HepG2 (cell line): ENCODE measurements around the gene SNUPN. TPM values are rescaled to one million over a fixed set of nuclear protein-coding genes. Genes with fewer than 3 reads are reported as not detected.

Experiments used
- ETV5 ChIP-seq: IDR thresholded peaks from 2 replicates; pipeline ENCODE4 v1.6.1; 2018; ENCODE audit warnings: missing biosample characterization, missing genetic modification reagents, inconsistent platforms, borderline replicate concordance
- MTA1 ChIP-seq: sonication (generic); formaldehyde crosslinking; IDR thresholded peaks from 2 replicates; pipeline ENCODE4 v1.4.0; 2020; ENCODE audit warnings: missing genetic modification reagents, mild to moderate bottlenecking, borderline replicate concordance
- MZF1 ChIP-seq: sonication (generic); formaldehyde crosslinking; IDR thresholded peaks from 2 replicates; pipeline ENCODE4 v1.8.1; 2023; ENCODE audit warnings: mild to moderate bottlenecking, missing genetic modification reagents, borderline replicate concordance
- PHF20 ChIP-seq: sonication (generic); formaldehyde crosslinking; IDR thresholded peaks from 2 replicates; pipeline ENCODE4 v1.5.0; 2020; ENCODE audit warnings: mild to moderate bottlenecking, missing genetic modification reagents
- REL ChIP-seq: sonication (generic); formaldehyde crosslinking; conservative IDR thresholded peaks from 2 replicates; pipeline ENCODE4 v1.8.0; 2022; ENCODE audit warnings: mild to moderate bottlenecking, missing genetic modification reagents, moderate library complexity
- RELA ChIP-seq: sonication (generic); formaldehyde crosslinking; IDR thresholded peaks from 2 replicates; pipeline ENCODE4 v1.4.0; 2020; ENCODE audit warnings: missing genetic modification reagents
- RXRA ChIP-seq: sonication (generic); formaldehyde crosslinking; IDR thresholded peaks from 2 replicates; pipeline ENCODE4 v1.5.1; 2020; ENCODE audit warnings: missing genetic modification reagents
- U2AF1 ChIP-seq: fragments of 200-400 bp; formaldehyde crosslinking; optimal IDR thresholded peaks from 2 replicates; pipeline ENCODE3; 2017; ENCODE audit warnings: mild to moderate bottlenecking, low read depth, low read length
- ZBTB3 ChIP-seq: sonication (generic); formaldehyde crosslinking; IDR thresholded peaks from 2 replicates; pipeline ENCODE4 v1.4.0; 2020; ENCODE audit warnings: low read depth, mild to moderate bottlenecking, moderate library complexity, missing genetic modification reagents, borderline replicate concordance
- ZBTB8A ChIP-seq: sonication (generic); formaldehyde crosslinking; IDR thresholded peaks from 2 replicates; pipeline ENCODE4 v1.4.0; 2020; ENCODE audit warnings: mild to moderate bottlenecking, low read depth, missing genetic modification reagents, borderline replicate concordance
- ZIK1 ChIP-seq: sonication (generic); formaldehyde crosslinking; IDR thresholded peaks from 2 replicates; pipeline ENCODE4 v1.5.0; 2020; ENCODE audit warnings: mild to moderate bottlenecking, low read depth, missing genetic modification reagents, borderline replicate concordance
- ZNF235 ChIP-seq: sonication (generic); formaldehyde crosslinking; IDR thresholded peaks from 2 replicates; pipeline ENCODE4 v1.8.1; 2023; ENCODE audit warnings: mild to moderate bottlenecking, missing genetic modification reagents, borderline replicate concordance
- ZNF850 ChIP-seq: sonication (generic); formaldehyde crosslinking; conservative IDR thresholded peaks from 2 replicates; pipeline ENCODE4 v1.9.0; 2021; ENCODE audit warnings: mild to moderate bottlenecking, missing genetic modification reagents
- ZSCAN12 ChIP-seq: sonication (generic); formaldehyde crosslinking; IDR thresholded peaks from 2 replicates; pipeline ENCODE4 v1.9.0; 2021; ENCODE audit warnings: mild to moderate bottlenecking, missing genetic modification reagents
- ZSCAN20 ChIP-seq: sonication (generic); formaldehyde crosslinking; IDR thresholded peaks from 2 replicates; pipeline ENCODE4 v1.4.0; 2020; ENCODE audit warnings: missing genetic modification reagents, mild to moderate bottlenecking, borderline replicate concordance
- polyA plus RNA-seq, 8 experiments: library from polyadenylated mRNA; depleted of rRNA in 3 of 8; stranded (reverse) in 7 of 8; unstranded in 1 of 8; fragments of >200 nt; fragmentation: Illumina TruSeq in 4 of 8; extraction: Trizol in 4 of 8; gene quantifications; 2 replicates each; pipeline versions ENCODE4 v1.2.1 to v1.2.3, GENCODE V29; 2011 to 2016; ENCODE audit warnings: low read depth in 4 of 8, missing spikeins in 1 of 8, mixed read lengths in 1 of 8; ENCODE audit not compliant: insufficient read depth in 1 of 8
- total RNA-seq, 5 experiments: library from RNA; depleted of rRNA; stranded (reverse); fragments of >200 nt; fragmentation: Illumina TruSeq; extraction: Trizol; gene quantifications; 2 replicates each; pipeline ENCODE4 v1.2.3, GENCODE V29; 2016; ENCODE audit warnings: low read depth in 1 of 5
- TF ChIP-seq, protein P1 (sequence below), 2 experiments: fragments of 450-650 bp in 1 of 2; sonication (generic) in 1 of 2; formaldehyde crosslinking in 1 of 2; IDR thresholded peaks; 2 replicates each; pipeline versions ENCODE4 v1.6.1 to v1.8.0; 2016 to 2022; ENCODE audit warnings: antibody characterized with exemption in 1 of 2, mild to moderate bottlenecking in 1 of 2, missing genetic modification reagents in 1 of 2
- TF ChIP-seq, protein P2 (sequence below): sonication (generic); formaldehyde crosslinking; IDR thresholded peaks from 2 replicates; pipeline ENCODE4 v1.4.0; 2020; ENCODE audit warnings: missing genetic modification reagents, borderline replicate concordance

SNUPN gene
- total and polyA plus RNA-seq, 2 of the 13 experiments (the other 11 are each of a cell fraction or from before 2014, with no cell fraction given) = 9.0 to 16.4 TPM

DNA sequence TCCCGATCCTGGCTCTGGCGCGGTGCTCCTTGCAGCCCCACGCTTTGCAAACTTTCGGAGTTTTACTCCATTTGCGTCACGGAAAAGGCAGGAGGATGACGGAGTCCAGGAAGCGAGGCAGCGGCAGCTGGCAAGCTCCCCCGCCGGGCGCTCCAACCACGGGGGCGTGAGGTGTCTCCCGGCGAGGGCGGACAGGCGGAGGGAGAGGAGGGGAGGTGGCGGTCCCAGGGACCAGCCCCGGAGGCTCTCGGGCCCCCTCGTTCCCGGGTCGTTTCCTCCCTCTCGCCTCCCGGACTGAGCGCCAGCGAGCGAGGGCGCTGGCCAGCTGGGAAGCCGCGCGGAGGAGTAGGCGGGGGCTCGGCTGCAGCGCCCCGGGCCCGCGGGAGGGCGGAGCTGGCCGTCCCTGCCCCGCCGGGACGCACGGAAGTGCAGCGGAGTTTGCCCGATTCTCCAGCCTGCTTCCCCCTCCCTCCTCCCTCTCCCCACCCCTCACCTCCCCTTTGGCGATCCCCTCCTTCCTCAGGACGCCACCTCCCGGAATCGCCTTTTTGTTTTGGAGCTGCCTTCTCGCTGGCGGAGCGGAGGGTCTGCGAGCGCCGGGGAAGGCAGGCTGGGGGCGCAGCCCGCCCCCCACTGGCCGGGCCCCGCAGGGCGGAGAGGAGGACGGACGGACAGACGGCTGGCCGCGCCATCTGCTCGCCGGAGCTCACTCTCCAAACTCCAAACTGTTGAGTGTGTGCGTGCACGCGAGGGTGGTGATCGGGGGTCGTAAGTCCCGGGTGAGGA lies 22.0 kb upstream of the SNUPN start, which contains the start of gene SNX33 (continued):
- TF ChIP-seq REL (CRISPR knock-in tag) (0 out of 2 replicates have a peak, but pooled peaks have one; percentile 64), ETV5 (CRISPR knock-in tag) (peak; percentile 54; the same call in 1 of the 2 replicates), U2AF1 (peak; percentile 26), ZIK1 (no peak; the same call in 1 of the 2 replicates), ZNF850 (CRISPR knock-in tag) (peak; percentile 72; the same call in 1 of the 2 replicates), ZBTB8A (CRISPR knock-in tag) (no peak), ZSCAN12 (CRISPR knock-in tag) (0 out of 2 replicates have a peak, but pooled peaks have one; percentile 44), RXRA (CRISPR knock-in tag) (no peak; the same call in 1 of the 2 replicates), ZBTB3 (CRISPR knock-in tag) (no peak; the same call in 1 of the 2 replicates), ZNF235 (CRISPR knock-in tag) (no peak), PHF20 (CRISPR knock-in tag) (peak; percentile 63; the same call in 1 of the 2 replicates), MTA1 (CRISPR knock-in tag) (peak; percentile 73; the same call in 1 of the 2 replicates), ZSCAN20 (CRISPR knock-in tag) (no peak), MZF1 (CRISPR knock-in tag) (no peak), RELA (CRISPR knock-in tag) (no peak)
- TF ChIP-seq, protein P1, sequence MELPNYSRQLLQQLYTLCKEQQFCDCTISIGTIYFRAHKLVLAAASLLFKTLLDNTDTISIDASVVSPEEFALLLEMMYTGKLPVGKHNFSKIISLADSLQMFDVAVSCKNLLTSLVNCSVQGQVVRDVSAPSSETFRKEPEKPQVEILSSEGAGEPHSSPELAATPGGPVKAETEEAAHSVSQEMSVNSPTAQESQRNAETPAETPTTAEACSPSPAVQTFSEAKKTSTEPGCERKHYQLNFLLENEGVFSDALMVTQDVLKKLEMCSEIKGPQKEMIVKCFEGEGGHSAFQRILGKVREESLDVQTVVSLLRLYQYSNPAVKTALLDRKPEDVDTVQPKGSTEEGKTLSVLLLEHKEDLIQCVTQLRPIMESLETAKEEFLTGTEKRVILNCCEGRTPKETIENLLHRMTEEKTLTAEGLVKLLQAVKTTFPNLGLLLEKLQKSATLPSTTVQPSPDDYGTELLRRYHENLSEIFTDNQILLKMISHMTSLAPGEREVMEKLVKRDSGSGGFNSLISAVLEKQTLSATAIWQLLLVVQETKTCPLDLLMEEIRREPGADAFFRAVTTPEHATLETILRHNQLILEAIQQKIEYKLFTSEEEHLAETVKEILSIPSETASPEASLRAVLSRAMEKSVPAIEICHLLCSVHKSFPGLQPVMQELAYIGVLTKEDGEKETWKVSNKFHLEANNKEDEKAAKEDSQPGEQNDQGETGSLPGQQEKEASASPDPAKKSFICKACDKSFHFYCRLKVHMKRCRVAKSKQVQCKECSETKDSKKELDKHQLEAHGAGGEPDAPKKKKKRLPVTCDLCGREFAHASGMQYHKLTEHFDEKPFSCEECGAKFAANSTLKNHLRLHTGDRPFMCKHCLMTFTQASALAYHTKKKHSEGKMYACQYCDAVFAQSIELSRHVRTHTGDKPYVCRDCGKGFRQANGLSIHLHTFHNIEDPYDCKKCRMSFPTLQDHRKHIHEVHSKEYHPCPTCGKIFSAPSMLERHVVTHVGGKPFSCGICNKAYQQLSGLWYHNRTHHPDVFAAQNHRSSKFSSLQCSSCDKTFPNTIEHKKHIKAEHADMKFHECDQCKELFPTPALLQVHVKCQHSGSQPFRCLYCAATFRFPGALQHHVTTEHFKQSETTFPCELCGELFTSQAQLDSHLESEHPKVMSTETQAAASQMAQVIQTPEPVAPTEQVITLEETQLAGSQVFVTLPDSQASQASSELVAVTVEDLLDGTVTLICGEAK (IDR thresholded peaks at IDR 0.05) = no peak
- TF ChIP-seq, protein P1 (CRISPR knock-in tag; IDR thresholded peaks at IDR 0.05) = peak; percentile 65; the same call in 1 of the 2 replicates
- TF ChIP-seq, protein P2, sequence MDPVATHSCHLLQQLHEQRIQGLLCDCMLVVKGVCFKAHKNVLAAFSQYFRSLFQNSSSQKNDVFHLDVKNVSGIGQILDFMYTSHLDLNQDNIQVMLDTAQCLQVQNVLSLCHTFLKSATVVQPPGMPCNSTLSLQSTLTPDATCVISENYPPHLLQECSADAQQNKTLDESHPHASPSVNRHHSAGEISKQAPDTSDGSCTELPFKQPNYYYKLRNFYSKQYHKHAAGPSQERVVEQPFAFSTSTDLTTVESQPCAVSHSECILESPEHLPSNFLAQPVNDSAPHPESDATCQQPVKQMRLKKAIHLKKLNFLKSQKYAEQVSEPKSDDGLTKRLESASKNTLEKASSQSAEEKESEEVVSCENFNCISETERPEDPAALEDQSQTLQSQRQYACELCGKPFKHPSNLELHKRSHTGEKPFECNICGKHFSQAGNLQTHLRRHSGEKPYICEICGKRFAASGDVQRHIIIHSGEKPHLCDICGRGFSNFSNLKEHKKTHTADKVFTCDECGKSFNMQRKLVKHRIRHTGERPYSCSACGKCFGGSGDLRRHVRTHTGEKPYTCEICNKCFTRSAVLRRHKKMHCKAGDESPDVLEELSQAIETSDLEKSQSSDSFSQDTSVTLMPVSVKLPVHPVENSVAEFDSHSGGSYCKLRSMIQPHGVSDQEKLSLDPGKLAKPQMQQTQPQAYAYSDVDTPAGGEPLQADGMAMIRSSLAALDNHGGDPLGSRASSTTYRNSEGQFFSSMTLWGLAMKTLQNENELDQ (CRISPR knock-in tag) = no peak
